GM12873 (cell line): ENCODE data around the gene GKAP1.

Source experiments
- CTCF ChIP-seq: IDR thresholded peaks from 2 replicates; pipeline ENCODE4 v1.5.1; 2012; ENCODE audit warnings: low read depth, mild to moderate bottlenecking, moderate library complexity, low read length, control low read depth; ENCODE audit not compliant: insufficient read depth; ENCODE audit errors: missing control alignments

GKAP1 gene

GRCh38 chr9:83706676-83707517 lies 110.7 kb downstream of the GKAP1 start:
- TF ChIP-seq CTCF, result no peak

GRCh38 chr9:83701769-83702168 lies 115.8 kb downstream of the GKAP1 start:
- no peak for TF ChIP-seq CTCF

- TF ChIP-seq CTCF, result no peak
Measured at GRCh38 chr9:83701286-83701685, 116.3 kb downstream of the GKAP1 start.

- TF ChIP-seq CTCF, result no peak
Measured at GRCh38 chr9:83699615-83700014, 118.0 kb downstream of the GKAP1 start.

- no peak for TF ChIP-seq CTCF
Measured at GRCh38 chr9:83698976-83699585, 118.5 kb downstream of the GKAP1 start.

- TF ChIP-seq CTCF, result no peak
Measured at GRCh38 chr9:83691492-83691891, 126.1 kb downstream of the GKAP1 start.
